Mesothelial cell of epicardium (in vitro differentiated cells): Measurements from ENCODE around the gene FEM1B. TPM values are rescaled to one million over a fixed set of nuclear protein-coding genes. Genes with fewer than 3 reads are reported as not detected.
A peak's percentile ranks its signal among the peaks of the same experiment; 100 is the strongest.

Experiments
- DNase-seq, 2 experiments: peaks; one replicate each; pipeline ENCODE4 v3.0.0; 2021; ENCODE audit warnings: low spot score in 2 of 2; ENCODE audit not compliant: unreplicated experiment in 2 of 2
- H3K27ac Mint-ChIP-seq: 2 replicates; pipeline ENCODE4 v1.8.0; 2021; ENCODE audit warnings: mixed read lengths
- H3K27me3 Mint-ChIP-seq: 2 replicates; pipeline ENCODE4 v1.8.0; 2021; ENCODE audit warnings: low read depth, mixed read lengths
- H3K36me3 Mint-ChIP-seq: 2 replicates; pipeline ENCODE4 v1.8.0; 2021; ENCODE audit warnings: mixed read lengths
- H3K4me1 Mint-ChIP-seq: 2 replicates; pipeline ENCODE4 v1.8.0; 2021; ENCODE audit warnings: mixed read lengths
- H3K4me3 Mint-ChIP-seq: 2 replicates; pipeline ENCODE4 v1.8.0; 2021; ENCODE audit warnings: mild to moderate bottlenecking, moderate library complexity, mixed read lengths
- H3K9me3 Mint-ChIP-seq: 2 replicates; pipeline ENCODE4 v1.8.0; 2021; ENCODE audit warnings: mixed read lengths
- total RNA-seq: library from RNA; stranded (reverse); gene quantifications from 3 replicates; pipeline ENCODE4 v1.2.1, GENCODE V29; 2021
- TF ChIP-seq, protein P1 (sequence below): fragments of 200-600 bp; sonication (generic); IDR thresholded peaks from one replicate; pipeline ENCODE4 v1.5.0; 2021; ENCODE audit warnings: antibody characterized with exemption; ENCODE audit not compliant: unreplicated experiment

FEM1B gene
- total RNA-seq, 1 donor from 2014 or later, result 54.6 TPM

- no peak for DNase-seq
- peaks cover 4% of the 10 kb centered on the region for H3K4me1 Mint-ChIP-seq
- no peak overlapping the region for H3K4me3 Mint-ChIP-seq
- H3K27ac Mint-ChIP-seq, result no peak overlapping the region
- H3K36me3 Mint-ChIP-seq, result peaks cover 2% of the 10 kb centered on the region
- TF ChIP-seq, protein P1, sequence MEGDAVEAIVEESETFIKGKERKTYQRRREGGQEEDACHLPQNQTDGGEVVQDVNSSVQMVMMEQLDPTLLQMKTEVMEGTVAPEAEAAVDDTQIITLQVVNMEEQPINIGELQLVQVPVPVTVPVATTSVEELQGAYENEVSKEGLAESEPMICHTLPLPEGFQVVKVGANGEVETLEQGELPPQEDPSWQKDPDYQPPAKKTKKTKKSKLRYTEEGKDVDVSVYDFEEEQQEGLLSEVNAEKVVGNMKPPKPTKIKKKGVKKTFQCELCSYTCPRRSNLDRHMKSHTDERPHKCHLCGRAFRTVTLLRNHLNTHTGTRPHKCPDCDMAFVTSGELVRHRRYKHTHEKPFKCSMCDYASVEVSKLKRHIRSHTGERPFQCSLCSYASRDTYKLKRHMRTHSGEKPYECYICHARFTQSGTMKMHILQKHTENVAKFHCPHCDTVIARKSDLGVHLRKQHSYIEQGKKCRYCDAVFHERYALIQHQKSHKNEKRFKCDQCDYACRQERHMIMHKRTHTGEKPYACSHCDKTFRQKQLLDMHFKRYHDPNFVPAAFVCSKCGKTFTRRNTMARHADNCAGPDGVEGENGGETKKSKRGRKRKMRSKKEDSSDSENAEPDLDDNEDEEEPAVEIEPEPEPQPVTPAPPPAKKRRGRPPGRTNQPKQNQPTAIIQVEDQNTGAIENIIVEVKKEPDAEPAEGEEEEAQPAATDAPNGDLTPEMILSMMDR, result peak; percentile 76
- H3K9me3 Mint-ChIP-seq, result peaks cover 10% of the 10 kb centered on the region
- no peaks in the 10 kb centered on the region for H3K27me3 Mint-ChIP-seq
Observed at GRCh38 chr15:68252925-68253534, 24.5 kb upstream of the FEM1B start.

DNA sequence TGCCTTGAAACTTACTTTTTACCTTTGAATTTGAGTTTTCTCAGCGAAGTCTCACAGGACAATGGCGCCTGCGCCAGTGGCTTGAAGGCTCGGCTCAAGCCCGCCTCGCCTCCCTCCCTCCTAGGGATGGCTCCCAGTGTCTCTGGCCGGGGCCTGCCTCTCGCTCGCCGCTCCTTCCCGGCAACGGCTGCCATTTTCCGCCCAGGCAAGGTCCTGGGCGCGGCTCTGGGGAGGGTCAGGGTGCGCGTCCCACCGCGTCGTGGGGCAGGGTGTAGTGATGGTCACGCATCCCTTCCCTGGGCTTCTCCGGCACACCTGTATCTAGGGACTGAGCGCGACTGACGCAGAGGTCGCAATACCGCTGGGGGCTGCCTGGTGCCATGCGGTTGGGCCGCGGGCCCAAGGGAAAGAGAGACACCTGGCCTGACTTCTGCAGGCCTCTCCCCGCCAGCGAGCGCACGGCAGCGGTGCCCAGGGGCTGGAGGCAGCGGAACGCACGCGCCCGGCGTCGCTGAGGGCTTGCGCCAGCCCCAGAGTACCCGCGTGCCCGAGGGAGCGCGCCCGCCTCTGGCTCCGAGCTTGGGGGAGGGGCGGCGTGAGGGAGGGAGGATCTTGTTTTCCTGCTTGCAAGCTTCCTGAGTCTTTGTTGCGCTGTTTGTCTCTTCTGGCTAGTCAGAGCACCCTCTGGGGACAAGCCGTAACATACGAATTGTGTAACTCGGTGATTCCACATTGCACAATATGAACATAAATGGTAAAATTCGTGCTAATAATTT lies 20.7 kb upstream of the FEM1B start:
- Mint-ChIP-seq H3K27ac (peak overlapping the region; percentile 98), H3K36me3 (no peaks in the 10 kb centered on the region), H3K4me1 (peaks cover 4% of the 10 kb centered on the region), H3K9me3 (no peaks in the 10 kb centered on the region), H3K27me3 (no peaks in the 10 kb centered on the region), H3K4me3 (peak overlapping the region; percentile 78)
- DNase-seq, result peak; percentile 75 to 88
- TF ChIP-seq, protein P1, result no peak

- no peaks in the 10 kb centered on the region for H3K27me3 Mint-ChIP-seq
- TF ChIP-seq, protein P1, result no peak
- H3K4me1 Mint-ChIP-seq, result peaks cover 4% of the 10 kb centered on the region
- H3K27ac Mint-ChIP-seq, result no peak overlapping the region
- H3K36me3 Mint-ChIP-seq, result no peaks in the 10 kb centered on the region
- H3K9me3 Mint-ChIP-seq, result no peaks in the 10 kb centered on the region
- no peak for DNase-seq
- H3K4me3 Mint-ChIP-seq, result no peak overlapping the region
Observed at GRCh38 chr15:68258692-68259091, 18.9 kb upstream of the FEM1B start.

DNA sequence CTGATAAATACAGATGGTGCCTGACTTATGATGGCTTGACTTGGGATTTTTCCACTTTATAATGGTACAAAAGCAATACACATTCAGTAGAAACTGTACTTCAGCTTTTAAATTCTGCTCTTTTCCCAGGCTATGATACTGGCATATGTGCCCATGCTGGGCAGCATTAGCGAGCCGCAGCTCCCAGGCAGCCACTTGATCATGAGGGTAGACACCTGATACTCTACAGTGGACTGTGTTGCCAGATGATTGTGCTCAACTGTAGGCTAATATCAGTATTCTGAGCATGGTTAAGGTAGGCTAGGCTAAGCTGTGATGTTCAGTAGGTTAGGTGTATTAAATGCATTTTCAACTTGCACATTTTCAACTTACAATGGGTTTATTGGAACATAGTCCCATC lies 17.7 kb upstream of the FEM1B start:
- Mint-ChIP-seq H3K9me3 (no peaks in the 10 kb centered on the region), H3K36me3 (no peaks in the 10 kb centered on the region), H3K4me3 (no peak overlapping the region), H3K27ac (no peak overlapping the region), H3K4me1 (peaks cover 4% of the 10 kb centered on the region), H3K27me3 (no peaks in the 10 kb centered on the region)
- no peak for DNase-seq
- TF ChIP-seq, protein P1, result no peak

DNA sequence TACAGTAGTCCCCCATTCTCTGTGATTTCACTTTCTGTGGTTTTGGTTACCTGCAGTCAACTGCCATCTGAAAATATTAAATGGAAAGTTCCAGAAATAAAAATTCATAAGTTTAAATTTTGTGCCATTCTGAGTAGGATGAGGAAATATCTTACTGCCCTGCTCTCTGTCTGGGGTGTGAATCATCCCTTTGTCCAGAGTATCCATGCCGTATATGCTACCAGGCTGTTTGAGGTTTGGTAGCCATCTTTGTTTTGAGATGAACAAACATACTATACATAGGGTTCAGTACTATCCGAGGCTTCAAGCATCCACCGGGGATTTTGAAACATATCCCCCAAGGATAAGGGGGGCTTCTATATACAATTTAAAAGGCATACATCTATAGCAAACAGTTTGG lies 16.3 kb upstream of the FEM1B start:
- Mint-ChIP-seq H3K36me3 (no peaks in the 10 kb centered on the region), H3K4me1 (peaks cover 7% of the 10 kb centered on the region), H3K9me3 (no peaks in the 10 kb centered on the region), H3K27ac (no peak overlapping the region), H3K4me3 (no peak overlapping the region), H3K27me3 (no peaks in the 10 kb centered on the region)
- no peak for DNase-seq
- TF ChIP-seq, protein P1, result no peak
